ENCODE results near the gene WDFY4.

DNA sequence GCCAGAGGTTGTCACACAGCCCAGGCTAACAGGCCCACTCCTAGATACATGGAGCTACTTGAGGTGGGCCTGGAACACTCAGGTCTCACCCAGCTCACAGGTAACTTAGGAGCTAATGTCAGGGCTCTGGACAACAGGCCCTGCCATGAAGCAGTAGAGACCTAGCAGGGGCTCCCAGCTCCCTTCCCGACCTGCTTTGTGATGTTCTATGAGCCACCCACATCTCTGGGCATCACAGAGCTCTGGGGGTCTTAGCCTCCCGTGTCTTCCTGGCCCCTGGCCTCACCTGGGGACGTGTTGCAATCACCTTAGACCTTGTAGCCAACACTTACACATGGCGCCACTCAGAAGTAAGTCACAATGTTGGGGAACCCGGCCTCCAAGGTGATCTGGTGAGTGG lies 12.4 kb downstream of the WDFY4 start:
- TF ChIP-seq, protein P1, sequence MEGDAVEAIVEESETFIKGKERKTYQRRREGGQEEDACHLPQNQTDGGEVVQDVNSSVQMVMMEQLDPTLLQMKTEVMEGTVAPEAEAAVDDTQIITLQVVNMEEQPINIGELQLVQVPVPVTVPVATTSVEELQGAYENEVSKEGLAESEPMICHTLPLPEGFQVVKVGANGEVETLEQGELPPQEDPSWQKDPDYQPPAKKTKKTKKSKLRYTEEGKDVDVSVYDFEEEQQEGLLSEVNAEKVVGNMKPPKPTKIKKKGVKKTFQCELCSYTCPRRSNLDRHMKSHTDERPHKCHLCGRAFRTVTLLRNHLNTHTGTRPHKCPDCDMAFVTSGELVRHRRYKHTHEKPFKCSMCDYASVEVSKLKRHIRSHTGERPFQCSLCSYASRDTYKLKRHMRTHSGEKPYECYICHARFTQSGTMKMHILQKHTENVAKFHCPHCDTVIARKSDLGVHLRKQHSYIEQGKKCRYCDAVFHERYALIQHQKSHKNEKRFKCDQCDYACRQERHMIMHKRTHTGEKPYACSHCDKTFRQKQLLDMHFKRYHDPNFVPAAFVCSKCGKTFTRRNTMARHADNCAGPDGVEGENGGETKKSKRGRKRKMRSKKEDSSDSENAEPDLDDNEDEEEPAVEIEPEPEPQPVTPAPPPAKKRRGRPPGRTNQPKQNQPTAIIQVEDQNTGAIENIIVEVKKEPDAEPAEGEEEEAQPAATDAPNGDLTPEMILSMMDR (IDR thresholded peaks at IDR 0.05): no peak
- TF ChIP-seq EZH2phosphoT487 (IDR thresholded peaks at IDR 0.05): no peak
